Left ventricle myocardium inferior (tissue), 1 donor: ENCODE data around the gene SLC29A1. TPM values are rescaled to one million over a fixed set of nuclear protein-coding genes. Genes with fewer than 3 reads are reported as not detected.

Experiments
- DNase-seq: peaks from one replicate; pipeline ENCODE4 v3.0.0-alpha.2; 2020
- H3K27ac ChIP-seq: fragments of 200-600 bp; replicated peaks from 2 replicates; pipeline ENCODE4 v1.8.0; 2021
- H3K27me3 ChIP-seq: fragments of 200-600 bp; 2 replicates; pipeline ENCODE4 v1.8.0; 2021; ENCODE audit warnings: low read depth
- H3K36me3 ChIP-seq: fragments of 200-600 bp; 2 replicates; pipeline ENCODE4 v1.8.0; 2021
- H3K4me1 ChIP-seq: fragments of 200-600 bp; 2 replicates; pipeline ENCODE4 v1.8.0; 2021
- H3K4me3 ChIP-seq: fragments of 200-600 bp; 2 replicates; pipeline ENCODE4 v1.8.0; 2021; ENCODE audit warnings: mild to moderate bottlenecking, moderate library complexity
- H3K9me3 ChIP-seq: fragments of 200-600 bp; replicated peaks from 2 replicates; pipeline ENCODE4 v1.8.0; 2021
- CTCF ChIP-seq: fragments of 200-600 bp; IDR thresholded peaks from 2 replicates; pipeline ENCODE4 v1.8.0; 2021; ENCODE audit warnings: antibody characterized with exemption, mild to moderate bottlenecking, borderline replicate concordance
- intact Hi-C: fragments of 100-400 bp; cut with micrococcal nuclease; formaldehyde crosslinking; loops from one replicate; pipeline ENCODE4 v1.11.0; 2022
- total RNA-seq: library from RNA; stranded (reverse); fragmentation: NEBNext Ultra II Directional; extraction: Animal tissue kit (Norgen Biotek cat#: 25700); gene quantifications from one replicate; pipeline ENCODE4 v1.2.1, GENCODE V29; 2021
- donor health status: DM: no; HTN: yes; CAD: no; lungs with severe emphysema.

SLC29A1 gene
- total RNA-seq, 1 donor from 2014 or later = 154 TPM

DNA sequence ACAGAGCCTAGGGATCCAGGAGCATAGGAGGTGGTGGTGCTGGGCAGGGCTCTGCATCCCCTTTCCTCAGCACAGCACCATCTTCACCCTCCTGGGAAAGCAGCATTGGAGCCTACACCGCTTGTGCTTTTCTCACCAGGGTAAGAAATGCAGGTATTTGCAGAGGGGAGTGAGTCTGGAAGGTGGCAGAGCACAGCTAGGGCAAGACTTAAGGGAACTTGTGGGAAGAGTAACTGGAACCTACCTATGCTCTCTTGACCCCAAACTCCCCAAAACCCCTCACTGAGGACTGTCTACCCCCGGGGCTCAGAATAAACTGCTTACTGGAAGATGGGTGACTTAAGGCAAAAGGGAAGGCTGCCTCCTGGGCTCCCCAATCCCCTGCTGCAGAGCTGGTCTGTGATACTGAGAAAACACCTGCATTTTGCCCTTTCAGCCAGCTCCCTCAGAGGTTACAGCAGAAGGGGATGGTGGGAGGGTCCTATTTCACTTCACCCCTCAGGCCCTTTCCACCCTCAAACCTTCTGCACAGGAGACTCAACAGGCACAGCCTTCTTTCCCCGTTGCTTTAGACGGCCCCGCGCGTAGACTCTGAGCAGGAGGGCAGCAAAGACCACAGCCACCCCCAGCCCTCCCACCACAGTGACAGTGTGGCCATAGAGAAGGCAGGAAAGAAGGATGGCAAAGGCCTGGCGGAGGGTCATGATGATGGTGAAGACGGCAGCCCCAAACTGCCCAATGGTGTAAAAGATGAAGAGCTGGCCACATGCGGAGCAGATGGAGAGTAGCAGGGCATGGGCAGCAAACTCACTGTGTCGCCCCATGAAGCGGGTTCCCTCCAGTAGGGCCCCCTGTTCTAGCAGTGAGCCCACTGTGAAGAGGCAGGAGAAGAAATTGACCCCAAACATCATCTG is 31.1 kb downstream of the SLC29A1 start:
- no peak for TF ChIP-seq CTCF
- DNase-seq = no peak
- Histone ChIP-seq H3K4me1 (peaks cover 83% of the 10 kb centered on the region), H3K27me3 (no peaks in the 10 kb centered on the region), H3K4me3 (no peak overlapping the region), H3K36me3 (peaks cover 67% of the 10 kb centered on the region), H3K9me3 (no peaks in the 10 kb centered on the region), H3K27ac (peak overlapping the region; percentile 15)
- intact Hi-C loops = no loop called here

DNA sequence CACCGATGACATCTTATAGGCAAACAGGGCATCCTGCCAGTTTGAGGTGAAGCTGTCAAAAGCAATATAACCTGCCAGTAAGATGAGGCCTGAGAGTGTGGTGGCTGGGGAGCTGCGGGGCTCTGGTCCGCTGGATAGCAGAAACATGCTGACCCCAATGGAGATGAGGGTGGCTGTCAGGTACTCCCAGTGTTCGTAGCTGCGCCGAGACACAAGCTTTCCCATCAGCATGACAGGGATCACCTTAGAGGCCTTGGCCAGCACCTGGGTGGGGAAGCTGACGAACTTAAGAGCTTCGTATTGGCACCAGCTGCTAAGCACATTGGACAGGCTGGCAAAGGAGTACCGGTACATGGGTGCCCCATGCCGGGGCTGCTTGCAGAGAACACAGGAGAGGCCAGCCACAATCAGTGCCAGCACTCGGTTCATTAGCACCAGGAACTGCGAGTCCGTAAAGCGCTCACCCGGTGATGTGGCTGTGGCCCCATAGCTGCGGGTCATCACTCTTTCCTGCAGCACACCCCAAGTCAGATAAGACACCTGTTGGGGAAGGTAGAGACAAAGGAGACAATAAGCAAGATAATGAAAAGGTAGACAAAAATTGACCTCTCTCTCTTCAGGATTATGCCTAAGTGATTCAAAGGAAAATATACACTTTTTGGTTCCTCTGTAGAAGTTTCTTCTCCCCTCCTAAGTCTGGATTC is 31.9 kb downstream of the SLC29A1 start:
- peaks cover 75% of the 10 kb centered on the region for H3K4me1 ChIP-seq
- no peak overlapping the region for H3K4me3 ChIP-seq
- no peak for DNase-seq
- no peaks in the 10 kb centered on the region for H3K9me3 ChIP-seq
- peak overlapping the region; percentile 96 for H3K27ac ChIP-seq
- TF ChIP-seq CTCF = no peak
- H3K27me3 ChIP-seq = no peaks in the 10 kb centered on the region
- H3K36me3 ChIP-seq = peaks cover 67% of the 10 kb centered on the region
- intact Hi-C loops = no loop called here

DNA sequence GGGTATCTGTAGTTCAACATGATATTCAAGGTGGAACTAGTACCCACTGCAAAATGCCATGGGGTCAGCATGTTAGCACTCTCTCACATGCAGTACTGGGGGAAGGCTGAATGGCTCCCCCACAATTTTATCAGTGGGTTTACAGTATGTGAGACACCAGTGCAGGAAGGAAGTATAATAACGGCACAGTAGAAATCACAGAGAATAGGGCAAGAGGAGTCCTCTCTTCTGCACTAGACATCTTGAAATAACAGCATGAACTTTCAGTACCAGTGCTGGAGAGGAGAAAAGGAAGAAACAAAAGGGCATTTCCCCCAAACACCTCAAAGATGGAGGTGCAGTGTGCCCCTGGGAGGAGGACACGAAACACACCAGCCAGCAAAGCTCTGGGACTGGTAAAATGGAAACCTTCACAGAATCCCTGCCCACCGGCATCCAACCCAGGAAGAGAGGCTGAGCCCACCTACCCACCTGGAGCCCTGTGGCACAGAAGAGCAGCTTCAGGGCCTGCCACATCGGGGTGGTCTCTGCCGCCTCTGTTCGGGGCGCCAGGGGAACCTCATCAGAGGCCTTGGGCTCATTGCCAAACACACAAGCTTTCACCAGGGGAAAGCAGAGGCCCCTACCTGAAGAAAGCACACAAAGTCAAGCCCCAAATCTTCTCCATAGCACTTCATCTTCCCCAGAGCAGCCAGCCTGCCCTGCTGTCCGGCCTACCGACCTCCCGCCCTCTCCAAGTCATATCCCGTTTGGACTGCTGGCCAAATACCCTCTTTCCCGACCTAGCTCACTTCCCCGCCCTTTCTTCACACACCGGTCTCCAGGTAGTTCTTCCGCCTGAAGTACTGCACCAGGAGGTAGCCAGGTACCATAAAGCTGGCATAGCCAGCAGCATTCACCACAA is 32.7 kb downstream of the SLC29A1 start:
- TF ChIP-seq CTCF = no peak
- Histone ChIP-seq H3K27ac (peak overlapping the region; percentile 96), H3K4me1 (peaks cover 66% of the 10 kb centered on the region), H3K9me3 (no peaks in the 10 kb centered on the region), H3K27me3 (no peaks in the 10 kb centered on the region), H3K4me3 (peak overlapping the region; percentile 99), H3K36me3 (peaks cover 59% of the 10 kb centered on the region)
- intact Hi-C loops = no loop called here
- no peak for DNase-seq

DNA sequence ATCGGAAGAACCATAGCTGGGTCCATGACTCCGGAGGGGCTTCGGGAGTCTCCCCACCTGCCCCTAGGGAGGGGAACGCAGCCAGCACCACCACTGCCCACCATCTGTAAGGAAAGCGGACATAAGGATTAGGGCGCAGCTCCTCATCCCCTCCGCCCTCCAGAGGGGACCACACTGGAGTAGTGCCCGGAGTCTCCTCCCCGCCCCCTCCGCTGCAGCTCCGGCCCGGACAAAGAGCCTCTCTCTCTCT is 33.3 kb downstream of the SLC29A1 start:
- intact Hi-C loops = no loop called here
- Histone ChIP-seq H3K4me3 (peak overlapping the region; percentile 99), H3K27me3 (no peaks in the 10 kb centered on the region), H3K4me1 (peaks cover 60% of the 10 kb centered on the region), H3K9me3 (no peaks in the 10 kb centered on the region), H3K27ac (peak overlapping the region; percentile 96), H3K36me3 (peaks cover 53% of the 10 kb centered on the region)
- TF ChIP-seq CTCF = no peak
- no peak for DNase-seq

DNA sequence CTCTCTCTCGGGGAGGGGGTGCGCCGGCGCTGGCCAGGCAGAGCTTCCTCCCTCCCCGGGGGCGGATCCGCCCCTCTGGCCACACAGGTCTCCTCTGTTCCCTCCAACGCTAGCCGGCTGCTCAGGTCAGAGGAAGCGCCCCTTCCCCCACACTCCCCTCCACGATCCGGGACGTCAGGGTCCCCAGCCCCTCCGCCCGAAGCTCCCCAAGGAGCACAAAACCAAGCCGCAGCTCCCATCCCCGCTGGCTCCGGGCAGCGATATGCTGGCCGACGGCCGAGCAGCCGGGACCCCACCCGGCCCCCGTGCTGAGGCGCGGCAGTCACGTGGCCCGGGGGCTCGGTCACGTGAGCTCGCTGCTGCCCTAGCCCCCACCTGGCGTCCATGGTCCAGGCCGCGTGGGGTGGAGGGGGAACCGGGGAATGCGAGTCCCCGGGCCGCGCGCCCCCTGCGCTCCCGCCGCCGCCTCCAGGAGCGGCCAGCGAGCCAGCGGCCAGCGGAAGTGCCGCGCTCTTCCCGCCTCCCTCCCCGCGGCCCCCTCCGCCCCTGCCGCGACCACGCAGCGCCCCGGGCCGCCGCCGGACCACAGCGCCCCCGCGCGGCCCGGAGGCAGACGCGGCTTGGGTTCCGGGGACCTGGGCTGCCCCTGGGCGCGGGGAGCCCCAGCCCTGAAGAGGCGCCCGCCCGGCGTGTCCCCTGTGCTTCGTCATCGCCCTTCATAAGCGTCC is 33.8 kb downstream of the SLC29A1 start, which contains the start of gene SLC35B2:
TSS of gene SLC35B2 (minus strand) at position 504 of the 728 bp plus-strand sequence. CDS start at position 386, 118 bp downstream.
- intact Hi-C loops = no loop called here
- peak; percentile 65 for DNase-seq
- peak within 1 kb of the TSS; percentile 96 for H3K27ac ChIP-seq
- peak within 1 kb of the TSS; percentile 99 for H3K4me3 ChIP-seq
- peak; percentile 88 for TF ChIP-seq CTCF
- peaks cover 48% of the 10 kb centered on the region for H3K36me3 ChIP-seq
- H3K27me3 ChIP-seq = no peaks in the 10 kb centered on the region
- peaks cover 55% of the 10 kb centered on the region for H3K4me1 ChIP-seq
- H3K9me3 ChIP-seq = no peaks in the 10 kb centered on the region
